IMR-90 (cell line): ENCODE measurements around the gene ARSB. TPM values are rescaled to one million over a fixed set of nuclear protein-coding genes. Genes with fewer than 3 reads are reported as not detected.
"Not testable (repeated sequence)": the region's sequence is repeated elsewhere in the genome, so short reads cannot be mapped to it uniquely, and the experiment has no call there.

Experiments used
- ATAC-seq: fragments of 200-7000 bp; cut with Tn5 transposase; 2 replicates; pipeline ENCODE4 v1.9.1; 2020; ENCODE audit warnings: low read depth, mild to moderate bottlenecking, moderate library complexity
- BruUV-seq: library from RNA; stranded (reverse); fragments of 400-500 nt; replicated peaks from 2 replicates; lab custom pipeline; 2021; lab: Mats Ljungman, UMichigan
- CTCF ChIA-PET: fragments of 300-600 bp; formaldehyde crosslinking; extraction: SDS; loops from one replicate; lab custom pipeline; 2021; ENCODE audit warnings: antibody characterized with exemption; lab: Yijun Ruan, JAX
- POLR2A ChIA-PET: fragments of 300-600 bp; sonication (Branson Sonifier 250); formaldehyde crosslinking; loops from one replicate; lab custom pipeline; 2022; ENCODE audit warnings: antibody characterized with exemption; ENCODE audit not compliant: unreplicated experiment; lab: Charles Lee
- DNase-seq: peaks from one replicate; pipeline ENCODE4 v3.0.0; 2013
- H2AFZ ChIP-seq: replicated peaks from 2 replicates; pipeline ENCODE3; 2013; ENCODE audit warnings: low read length, mild to moderate bottlenecking; ENCODE audit not compliant: poor library complexity
- H2AK5ac ChIP-seq: 2 replicates; pipeline ENCODE4 v1.6.1; 2013; ENCODE audit warnings: low read depth, low read length, inconsistent platforms
- H2AK9ac ChIP-seq: replicated peaks from 2 replicates; pipeline ENCODE3; 2013; ENCODE audit warnings: mild to moderate bottlenecking, low read depth, low read length, moderate library complexity; ENCODE audit not compliant: poor library complexity
- H2BK120ac ChIP-seq: 2 replicates; pipeline ENCODE4 v1.6.1; 2013; ENCODE audit warnings: low read depth, low read length, inconsistent platforms
- H2BK15ac ChIP-seq: 3 replicates; pipeline ENCODE4 v1.6.1; 2013; ENCODE audit warnings: low read depth, low read length, inconsistent platforms
- H2BK20ac ChIP-seq: 2 replicates; pipeline ENCODE4 v1.6.1; 2013; ENCODE audit warnings: low read depth, mild to moderate bottlenecking, inconsistent platforms, low read length, moderate library complexity
- H2BK5ac ChIP-seq: 2 replicates; pipeline ENCODE4 v1.6.1; 2013; ENCODE audit warnings: mild to moderate bottlenecking, low read depth, low read length, inconsistent platforms; ENCODE audit not compliant: poor library complexity, severe bottlenecking
- H3K14ac ChIP-seq: replicated peaks from 2 replicates; pipeline ENCODE4 v1.6.1; 2013; ENCODE audit warnings: low read depth, low read length, inconsistent platforms
- H3K18ac ChIP-seq: 2 replicates; pipeline ENCODE4 v1.6.1; 2013; ENCODE audit warnings: low read depth, low read length, control low read depth
- H3K23ac ChIP-seq: 2 replicates; pipeline ENCODE4 v1.6.1; 2013; ENCODE audit warnings: low read depth, low read length, inconsistent platforms
- H3K27ac ChIP-seq: 2 replicates; pipeline ENCODE4 v1.5.1; 2013; ENCODE audit warnings: mild to moderate bottlenecking, control low read depth, low read length; ENCODE audit not compliant: insufficient read depth
- H3K27me3 ChIP-seq: 2 replicates; pipeline ENCODE4 v1.6.1; 2013; ENCODE audit warnings: low read length; ENCODE audit not compliant: control insufficient read depth, insufficient read depth
- H3K36me3 ChIP-seq: 2 replicates; pipeline ENCODE4 v1.6.1; 2013; ENCODE audit warnings: low read length, mixed read lengths; ENCODE audit not compliant: control insufficient read depth, insufficient read depth
- H3K4ac ChIP-seq: 2 replicates; pipeline ENCODE4 v1.6.1; 2013; ENCODE audit warnings: low read depth, low read length, inconsistent platforms
- H3K4me1 ChIP-seq: 2 replicates; pipeline ENCODE4 v1.6.1; 2013; ENCODE audit warnings: low read length, mixed read lengths; ENCODE audit not compliant: control insufficient read depth, insufficient read depth
- H3K4me2 ChIP-seq: 2 replicates; pipeline ENCODE4 v1.6.1; 2013; ENCODE audit warnings: low read depth, mild to moderate bottlenecking, control low read depth, low read length, moderate library complexity
- H3K4me3 ChIP-seq: 2 replicates; pipeline ENCODE4 v1.5.1; 2013; ENCODE audit warnings: low read depth, mild to moderate bottlenecking, control low read depth, low read length, moderate library complexity; ENCODE audit not compliant: insufficient read depth
- H3K56ac ChIP-seq: 2 replicates; pipeline ENCODE4 v1.6.1; 2013; ENCODE audit warnings: low read length, inconsistent platforms; ENCODE audit not compliant: insufficient read depth; ENCODE audit errors: extremely low read depth
- H3K79me1 ChIP-seq, 2 experiments: 2 replicates each; pipeline ENCODE4 v1.6.1; 2013; ENCODE audit warnings: low read length in 2 of 2, inconsistent platforms in 1 of 2, low read depth in 1 of 2
- H3K9ac ChIP-seq: 2 replicates; pipeline ENCODE4 v1.6.1; 2013; ENCODE audit warnings: low read depth, low read length, control low read depth
- H3K9me1 ChIP-seq: 2 replicates; pipeline ENCODE4 v1.6.1; 2013; ENCODE audit warnings: low read length, inconsistent platforms; ENCODE audit not compliant: insufficient read depth
- H3K9me3 ChIP-seq: 2 replicates; pipeline ENCODE4 v1.6.1; 2013; ENCODE audit warnings: low read length; ENCODE audit not compliant: control insufficient read depth, insufficient read depth
- H4K20me1 ChIP-seq: 2 replicates; pipeline ENCODE4 v1.6.1; 2013; ENCODE audit warnings: low read length, inconsistent platforms; ENCODE audit not compliant: insufficient read depth
- H4K5ac ChIP-seq: 2 replicates; pipeline ENCODE4 v1.6.1; 2013; ENCODE audit warnings: mild to moderate bottlenecking, low read depth, low read length, control low read depth
- H4K8ac ChIP-seq, 2 experiments: 2 replicates each; pipeline ENCODE4 v1.6.1; 2013; ENCODE audit warnings: low read depth in 2 of 2, low read length in 2 of 2, control low read depth in 1 of 2, inconsistent platforms in 1 of 2
- H4K91ac ChIP-seq: 2 replicates; pipeline ENCODE4 v1.6.1; 2013; ENCODE audit warnings: low read depth, low read length, inconsistent platforms; ENCODE audit not compliant: insufficient read depth
- WGBS, 2 experiments: methylation state at CpG; one replicate each; pipeline versions ENCODE4 v1.1.5 to v1.1.7; 2013; ENCODE audit warnings: missing lambda C conversion rate in 2 of 2; ENCODE audit not compliant: insufficient read length in 1 of 2; ENCODE audit errors: extremely low coverage in 2 of 2; 5-methylcytosine and 5-hydroxymethylcytosine counted together
- dilution Hi-C: fragments of 300-500 bp; cut with HindIII; formaldehyde crosslinking; loops from one replicate; pipeline ENCODE4 v1.14.3; 2018; ENCODE audit warnings: low sequenced_read_pairs; ENCODE audit not compliant: unreplicated experiment
- in situ Hi-C: fragments of 300-500 bp; cut with MboI; formaldehyde crosslinking; loops from 3 replicates; pipeline ENCODE4 v1.14.3; 2019; ENCODE audit warnings: low sequenced_read_pairs, inconsistent platforms, mixed read lengths
- intact Hi-C: fragments of 100-400 bp; cut with micrococcal nuclease; formaldehyde crosslinking; loops from 2 replicates; pipeline ENCODE4 v1.10.0; 2022
- polyA plus RNA-seq, 3 experiments: library from polyadenylated mRNA; depleted of rRNA; stranded (reverse); fragments of >200 nt; gene quantifications; 2 replicates each; pipeline ENCODE4 v1.2.3, GENCODE V29; 2012; ENCODE audit warnings: low replicate concordance in 1 of 3
- total RNA-seq: library from RNA; depleted of rRNA; stranded (reverse); fragments of >200 nt; gene quantifications from 2 replicates; pipeline ENCODE4 v1.2.3, GENCODE V29; 2012

The ARSB gene
- total and polyA plus RNA-seq, 2 of the 4 experiments (the other 2 are of a cell fraction): 16.0 to 16.3 TPM

- intact Hi-C loops, H3K79me1 ChIP-seq, H2AK9ac ChIP-seq, H3K14ac ChIP-seq, H3K4me3 ChIP-seq, H3K9me1 ChIP-seq, H3K9me3 ChIP-seq, H3K23ac ChIP-seq, H2AK5ac ChIP-seq, H4K5ac ChIP-seq, H2BK5ac ChIP-seq, H3K36me3 ChIP-seq, H3K56ac ChIP-seq, BruUV-seq, H3K4me2 ChIP-seq, H4K91ac ChIP-seq, dilution Hi-C loops, in situ Hi-C loops, H2AFZ ChIP-seq, CTCF ChIA-PET, H3K4me1 ChIP-seq, H3K18ac ChIP-seq, H2BK20ac ChIP-seq, H4K8ac ChIP-seq, H3K4ac ChIP-seq, H3K27me3 ChIP-seq, H4K20me1 ChIP-seq, H2BK120ac ChIP-seq, ATAC-seq, DNase-seq, H3K9ac ChIP-seq, H3K27ac ChIP-seq, H2BK15ac ChIP-seq: not testable (repeated sequence)
- 100% methylated on average over 1 of the region's 6 CpGs; no CpG with 5 or more reads in 1 of the 2 experiments for WGBS, 2 experiments
- POLR2A ChIA-PET: interaction anchor here (0.6 kb wide), 1 partner anchor 22 kb away, joined by 15 read pairs; no protein-coding TSS in a partner anchor
Observed at GRCh38 chr5:78732721-78733120, 252.4 kb downstream of the ARSB start.
